ENCODE measurements around the gene DRD3. TPM values are rescaled to one million over a fixed set of nuclear protein-coding genes. Genes with fewer than 3 reads are reported as not detected.

DRD3 gene
- total RNA-seq, 2 experiments from 2014 or later: not detected

GRCh38 chr3:114147251-114147650 lies 31.6 kb downstream of the DRD3 start:
- CTCF ChIA-PET: interaction anchor here (0.9 kb wide), 1 partner anchor 272 kb away, joined by 3 read pairs; no protein-coding TSS in a partner anchor
- no peak for TF ChIP-seq CTCF (IDR thresholded peaks at IDR 0.05)
- intact Hi-C loops (cut with micrococcal nuclease): no loop called here
- no peaks in the 10 kb centered on the region for H3K9me3 Mint-ChIP-seq
- H3K36me3 Mint-ChIP-seq (ENCODE audit: low read depth): no peaks in the 10 kb centered on the region
- peaks cover 11% of the 10 kb centered on the region for H3K4me1 Mint-ChIP-seq (ENCODE audit: low read depth)
- no peak overlapping the region for H3K27ac Mint-ChIP-seq
- POLR2A ChIA-PET: no interaction called here
- DNase-seq (no peak), ATAC-seq (no peak)
- H3K27me3 Mint-ChIP-seq: no peaks in the 10 kb centered on the region
- H3K4me3 Mint-ChIP-seq: no peak overlapping the region

GRCh38 chr3:114144909-114145688 lies 33.8 kb downstream of the DRD3 start:
- Mint-ChIP-seq H3K4me1 (ENCODE audit: low read depth) (peaks cover 9% of the 10 kb centered on the region), H3K9me3 (no peaks in the 10 kb centered on the region), H3K27me3 (no peaks in the 10 kb centered on the region), H3K36me3 (ENCODE audit: low read depth) (no peaks in the 10 kb centered on the region), H3K27ac (no peak overlapping the region), H3K4me3 (no peak overlapping the region)
- intact Hi-C loops (cut with micrococcal nuclease): no loop called here
- ATAC-seq (peak; percentile 96), DNase-seq (peak; percentile 65)
- ChIA-PET CTCF (interaction anchor here (0.8 to 2.0 kb wide), 5 partner anchors 13 to 146 kb away, joined by 3 to 7 read pairs (median 4); no protein-coding TSS in a partner anchor), POLR2A (no interaction called here)
- TF ChIP-seq CTCF (IDR thresholded peaks at IDR 0.05): no peak

- Mint-ChIP-seq H3K27ac (no peak overlapping the region), H3K4me3 (no peak overlapping the region), H3K4me1 (ENCODE audit: low read depth) (peaks cover 9% of the 10 kb centered on the region), H3K27me3 (no peaks in the 10 kb centered on the region), H3K36me3 (ENCODE audit: low read depth) (no peaks in the 10 kb centered on the region), H3K9me3 (no peaks in the 10 kb centered on the region)
- TF ChIP-seq CTCF (IDR thresholded peaks at IDR 0.05): no peak
- ATAC-seq (no peak), DNase-seq (no peak)
- intact Hi-C loops (cut with micrococcal nuclease): no loop called here
- ChIA-PET CTCF (interaction anchor here (1.3 to 2.9 kb wide), 4 partner anchors 8 to 147 kb away, joined by 4 to 7 read pairs (median 6); no protein-coding TSS in a partner anchor), POLR2A (no interaction called here)
Measured at GRCh38 chr3:114143817-114144216, 35.0 kb downstream of the DRD3 start.

GRCh38 chr3:114139836-114140235 lies 39.0 kb downstream of the DRD3 start:
- DNase-seq (no peak), ATAC-seq (no peak)
- peaks cover 4% of the 10 kb centered on the region for H3K4me1 Mint-ChIP-seq (ENCODE audit: low read depth)
- TF ChIP-seq CTCF (IDR thresholded peaks at IDR 0.05): no peak
- POLR2A ChIA-PET: no interaction called here
- no peaks in the 10 kb centered on the region for H3K36me3 Mint-ChIP-seq (ENCODE audit: low read depth)
- CTCF ChIA-PET: no interaction called here
- H3K9me3 Mint-ChIP-seq: no peaks in the 10 kb centered on the region
- H3K4me3 Mint-ChIP-seq: no peak overlapping the region
- no peak overlapping the region for H3K27ac Mint-ChIP-seq
- no peaks in the 10 kb centered on the region for H3K27me3 Mint-ChIP-seq
- intact Hi-C loops (cut with micrococcal nuclease): no loop called here

- no peak for TF ChIP-seq CTCF (IDR thresholded peaks at IDR 0.05)
- Mint-ChIP-seq H3K9me3 (no peaks in the 10 kb centered on the region), H3K36me3 (ENCODE audit: low read depth) (no peaks in the 10 kb centered on the region), H3K4me3 (no peak overlapping the region), H3K27ac (no peak overlapping the region), H3K4me1 (ENCODE audit: low read depth) (no peaks in the 10 kb centered on the region), H3K27me3 (peaks cover 4% of the 10 kb centered on the region)
- ChIA-PET POLR2A (no interaction called here), CTCF (no interaction called here)
- intact Hi-C loops (cut with micrococcal nuclease): no loop called here
- ATAC-seq (no peak), DNase-seq (no peak)
Measured at GRCh38 chr3:114133947-114134346, 44.9 kb downstream of the DRD3 start.
